GM15510 (cell line): ENCODE results near the gene KATNA1.
A peak's percentile ranks its signal among the peaks of the same experiment; 100 is the strongest.

Experiments used
- POLR2A ChIP-seq: IDR thresholded peaks from 3 replicates; pipeline ENCODE4 v1.6.1; 2011; ENCODE audit warnings: borderline replicate concordance; ENCODE audit not compliant: insufficient read length; ENCODE audit errors: extremely low read depth

The KATNA1 gene

GRCh38 chr6:149648148-149649145 lies at the start of gene KATNA1:
KATNA1 (minus strand) TSS chr6:149648714; CDS start chr6:149638547, 10,167 bp downstream.
- peak; percentile 81 for TF ChIP-seq POLR2A

- TF ChIP-seq POLR2A = no peak
Observed at GRCh38 chr6:149698175-149698574, 49.7 kb upstream of the KATNA1 start.

GRCh38 chr6:149696901-149697300 lies 48.4 kb upstream of the KATNA1 start:
- TF ChIP-seq POLR2A = no peak

- no peak for TF ChIP-seq POLR2A
Observed at GRCh38 chr6:149694921-149695320, 46.4 kb upstream of the KATNA1 start.

- TF ChIP-seq POLR2A = no peak
Observed at GRCh38 chr6:149691201-149691600, 42.7 kb upstream of the KATNA1 start.

- no peak for TF ChIP-seq POLR2A
Observed at GRCh38 chr6:149686230-149686629, 37.7 kb upstream of the KATNA1 start.

GRCh38 chr6:149683256-149683859 lies 34.8 kb upstream of the KATNA1 start:
- TF ChIP-seq POLR2A = no peak

- no peak for TF ChIP-seq POLR2A
Observed at GRCh38 chr6:149681209-149681608, 32.7 kb upstream of the KATNA1 start.

GRCh38 chr6:149680503-149680902 lies 32.0 kb upstream of the KATNA1 start:
- no peak for TF ChIP-seq POLR2A

- TF ChIP-seq POLR2A = no peak
Observed at GRCh38 chr6:149660028-149660427, 11.5 kb upstream of the KATNA1 start.

- no peak for TF ChIP-seq POLR2A
Observed at GRCh38 chr6:149657441-149657840, 8.9 kb upstream of the KATNA1 start.

GRCh38 chr6:149651056-149651455 lies 2.5 kb upstream of the KATNA1 start:
- no peak for TF ChIP-seq POLR2A

- TF ChIP-seq POLR2A = no peak
Observed at GRCh38 chr6:149646599-149646998, 1.9 kb downstream of the KATNA1 start.

GRCh38 chr6:149642829-149643580 lies 5.5 kb downstream of the KATNA1 start:
- no peak for TF ChIP-seq POLR2A

- TF ChIP-seq POLR2A = no peak
Observed at GRCh38 chr6:149636124-149636523, 12.4 kb downstream of the KATNA1 start.

- TF ChIP-seq POLR2A = no peak
Observed at GRCh38 chr6:149634315-149634714, 14.2 kb downstream of the KATNA1 start.

- no peak for TF ChIP-seq POLR2A
Observed at GRCh38 chr6:149628875-149629510, 19.5 kb downstream of the KATNA1 start.
